HCT116 (cell line): ENCODE data around the gene FAM3B. TPM values are rescaled to one million over a fixed set of nuclear protein-coding genes. Genes with fewer than 3 reads are reported as not detected.

ENCODE experiments used
- ATAC-seq: fragments of 200-7000 bp; cut with Tn5 transposase; 2 replicates; pipeline ENCODE4 v1.9.1; 2020; ENCODE audit warnings: mild to moderate bottlenecking, moderate library complexity
- BruUV-seq: library from RNA; stranded (reverse); fragments of 400-500 nt; replicated peaks from 2 replicates; lab custom pipeline; 2021; lab: Mats Ljungman, UMichigan
- CTCF ChIA-PET: fragments of 300-600 bp; sonication (Branson Sonifier 250); formaldehyde crosslinking; loops from one replicate; lab custom pipeline; 2021; ENCODE audit warnings: antibody characterized with exemption; lab: Charles Lee
- POLR2A ChIA-PET: fragments of 300-600, 350-600 bp; sonication (Branson Sonifier 250); formaldehyde crosslinking; loops from one replicate; lab custom pipeline; 2021; ENCODE audit warnings: antibody characterized with exemption; lab: Charles Lee
- RAD21 ChIA-PET, 2 experiments: fragments of 300-600 bp; sonication (Branson Sonifier 250); formaldehyde crosslinking; loops; one replicate each; lab custom pipeline; 2023; ENCODE audit warnings: low total read pairs in 2 of 2; ENCODE audit not compliant: uncharacterized antibody in 2 of 2, unreplicated experiment in 2 of 2, low non-redundant PET in 1 of 2; lab: Charles Lee
- DNase-seq: peaks from one replicate; pipeline ENCODE4 v3.0.0-alpha.2; 2010; ENCODE audit warnings: low read depth, low spot score
- H2AFZ ChIP-seq: fragments of 200-600 bp; shearing (Covaris generic), sonication (generic); 2 replicates; pipeline ENCODE4 v1.6.1; 2017; ENCODE audit warnings: low read depth, mixed run types, mixed read lengths, antibody characterized with exemption, low read length; ENCODE audit not compliant: poor library complexity, severe bottlenecking
- H3K27ac ChIP-seq: 2 replicates; pipeline ENCODE4 v1.5.1; 2012; ENCODE audit warnings: low read depth, low read length
- H3K27me3 ChIP-seq: fragments of 200-600 bp; sonication (generic); 2 replicates; pipeline ENCODE4 v1.6.1; 2016; ENCODE audit warnings: mixed run types, low read length, mixed read lengths; ENCODE audit not compliant: insufficient read depth
- H3K36me3 ChIP-seq, 2 experiments: fragments of 200-500 bp in 1 of 2; fragments of 200-600 bp in 1 of 2; sonication (Bioruptor generic) in 1 of 2; sonication (generic) in 1 of 2; 2 replicates each; pipeline versions ENCODE4 v1.5.1 to v1.6.1; 2014 to 2016; ENCODE audit warnings: low read length in 2 of 2, inconsistent platforms in 1 of 2, mixed read lengths in 1 of 2, mixed run types in 1 of 2; ENCODE audit not compliant: insufficient read depth in 2 of 2, control insufficient read depth in 1 of 2
- H3K4me1 ChIP-seq, 2 experiments: fragments of 200-600 bp in 1 of 2; sonication (generic) in 1 of 2; 2 replicates each; pipeline versions ENCODE4 v1.5.1 to v1.6.1; 2012 to 2017; ENCODE audit warnings: low read length in 2 of 2, inconsistent platforms in 1 of 2, mild to moderate bottlenecking in 1 of 2, mixed read lengths in 1 of 2, mixed run types in 1 of 2, moderate library complexity in 1 of 2; ENCODE audit not compliant: insufficient read depth in 2 of 2, control insufficient read depth in 1 of 2
- H3K4me2 ChIP-seq: fragments of 200-600 bp; sonication (generic); 2 replicates; pipeline ENCODE4 v1.6.1; 2017; ENCODE audit warnings: mixed run types, low read length, mixed read lengths
- H3K4me3 ChIP-seq, 2 experiments: fragments of 200-600 bp in 1 of 2; sonication (generic) in 1 of 2; replicated peaks in 1 of 2; 2 replicates each; pipeline ENCODE4 v1.5.1; 2011 to 2016; ENCODE audit warnings: low read length in 2 of 2, control low read depth in 1 of 2, low read depth in 1 of 2, mild to moderate bottlenecking in 1 of 2, mixed read lengths in 1 of 2, mixed run types in 1 of 2
- H3K79me2 ChIP-seq: fragments of 200-600 bp; sonication (generic); 2 replicates; pipeline ENCODE4 v1.6.1; 2017; ENCODE audit warnings: mild to moderate bottlenecking, mixed run types, low read length, moderate library complexity, mixed read lengths; ENCODE audit not compliant: insufficient read depth
- H3K9ac ChIP-seq: fragments of 200-600 bp; sonication (generic); 2 replicates; pipeline ENCODE4 v1.6.1; 2016; ENCODE audit warnings: low read length, mixed read lengths
- H3K9me2 ChIP-seq: fragments of 200-600 bp; sonication (generic), shearing (Covaris generic); 2 replicates; pipeline ENCODE4 v1.6.1; 2017; ENCODE audit warnings: mixed run types, mild to moderate bottlenecking, moderate library complexity; ENCODE audit not compliant: insufficient read depth
- H3K9me3 ChIP-seq, 2 experiments: fragments of 200-500 bp in 1 of 2; fragments of 200-600 bp in 1 of 2; sonication (Bioruptor generic) in 1 of 2; sonication (generic) in 1 of 2; 2 replicates each; pipeline ENCODE4 v1.6.1; 2014 to 2017; ENCODE audit warnings: low read length in 2 of 2, mixed read lengths in 2 of 2, inconsistent platforms in 1 of 2, low read depth in 1 of 2, mild to moderate bottlenecking in 1 of 2, mixed run types in 1 of 2, moderate library complexity in 1 of 2; ENCODE audit not compliant: control insufficient read depth in 1 of 2, insufficient read depth in 1 of 2
- H4K20me1 ChIP-seq: fragments of 200-600 bp; sonication (generic), shearing (Covaris generic); 2 replicates; pipeline ENCODE4 v1.6.1; 2017; ENCODE audit warnings: mixed run types, mild to moderate bottlenecking, moderate library complexity; ENCODE audit not compliant: insufficient read depth
- CBX3 ChIP-seq: IDR thresholded peaks from 2 replicates; pipeline ENCODE4 v1.6.1; 2012; ENCODE audit warnings: low read depth
- CEBPB ChIP-seq: IDR thresholded peaks from 2 replicates; pipeline ENCODE4 v1.6.1; 2012; ENCODE audit warnings: low read depth
- EGR1 ChIP-seq: IDR thresholded peaks from 2 replicates; pipeline ENCODE4 v1.6.1; 2012; ENCODE audit warnings: low read depth
- ELF1 ChIP-seq: IDR thresholded peaks from 2 replicates; pipeline ENCODE4 v1.6.1; 2012; ENCODE audit warnings: low read depth, borderline replicate concordance
- EZH2phosphoT487 ChIP-seq: fragments of 200-600 bp; IDR thresholded peaks from 2 replicates; pipeline ENCODE4 v1.6.1; 2018; ENCODE audit warnings: antibody characterized with exemption, borderline replicate concordance
- FOSL1 ChIP-seq: IDR thresholded peaks from 2 replicates; pipeline ENCODE4 v1.6.1; 2012; ENCODE audit warnings: low read depth
- JUND ChIP-seq: IDR thresholded peaks from 2 replicates; pipeline ENCODE4 v1.6.1; 2012
- MAX ChIP-seq: IDR thresholded peaks from 2 replicates; pipeline ENCODE4 v1.6.1; 2012
- POLR2A ChIP-seq: IDR thresholded peaks from 2 replicates; pipeline ENCODE4 v1.7.0; 2011; ENCODE audit warnings: borderline replicate concordance; ENCODE audit not compliant: insufficient read depth, insufficient read length; ENCODE audit errors: extremely low read depth
- POLR2AphosphoS5 ChIP-seq: IDR thresholded peaks from 2 replicates; pipeline ENCODE4 v1.6.1; 2011; ENCODE audit warnings: mild to moderate bottlenecking, low read depth, low read length, moderate library complexity
- RAD21 ChIP-seq: IDR thresholded peaks from 2 replicates; pipeline ENCODE4 v1.6.1; 2012; ENCODE audit warnings: low read depth, mild to moderate bottlenecking
- REST ChIP-seq: IDR thresholded peaks from 2 replicates; pipeline ENCODE4 v1.6.1; 2012; ENCODE audit warnings: low read depth
- SIN3A ChIP-seq: IDR thresholded peaks from 2 replicates; pipeline ENCODE4 v1.6.1; 2012; ENCODE audit warnings: low read depth
- SP1 ChIP-seq: IDR thresholded peaks from 2 replicates; pipeline ENCODE4 v1.6.1; 2012; ENCODE audit warnings: low read depth
- SRF ChIP-seq: IDR thresholded peaks from 2 replicates; pipeline ENCODE4 v1.6.1; 2012; ENCODE audit warnings: low read depth
- TCF7L2 ChIP-seq: IDR thresholded peaks from 2 replicates; pipeline ENCODE4 v1.7.0; 2011; ENCODE audit warnings: borderline replicate concordance, inconsistent platforms; ENCODE audit not compliant: insufficient read depth, insufficient read length; ENCODE audit errors: extremely low read depth
- YY1 ChIP-seq: IDR thresholded peaks from 2 replicates; pipeline ENCODE4 v1.6.1; 2011; ENCODE audit warnings: low read length, low read depth, moderate library complexity, mild to moderate bottlenecking; ENCODE audit not compliant: insufficient replicate concordance; ENCODE audit errors: extremely low read depth
- ZBTB33 ChIP-seq: IDR thresholded peaks from 2 replicates; pipeline ENCODE4 v1.6.1; 2011; ENCODE audit warnings: mild to moderate bottlenecking, low read length, moderate library complexity; ENCODE audit not compliant: insufficient replicate concordance; ENCODE audit errors: extremely low read depth
- ZFX ChIP-seq: fragments of 450-650 bp; IDR thresholded peaks from 2 replicates; pipeline ENCODE4 v1.6.1; 2017
- ZNF274 ChIP-seq: fragments of 200-500 bp; sonication (Bioruptor generic); IDR thresholded peaks from 2 replicates; pipeline ENCODE4 v1.6.1; 2014; ENCODE audit warnings: mild to moderate bottlenecking, low read depth, low read length, inconsistent platforms
- intact Hi-C: fragments of 100-400 bp; cut with micrococcal nuclease; formaldehyde crosslinking; loops from 2 replicates; pipeline ENCODE4 v1.10.0; 2022
- total RNA-seq: library from RNA; stranded (reverse); gene quantifications from one replicate; pipeline ENCODE4 v1.2.1, GENCODE V29; 2021; ENCODE audit not compliant: unreplicated experiment

Gene FAM3B
- total RNA-seq, 1 experiment from 2014 or later: not detected

GRCh38 chr21:41307219-41307618, 9.4 kb upstream of the FAM3B start:
- TF ChIP-seq TCF7L2 (no peak), SRF (no peak), ZNF274 (no peak), CBX3 (no peak), JUND (no peak), EGR1 (no peak), FOSL1 (no peak), ZBTB33 (no peak), MAX (no peak), SIN3A (no peak), ZFX (no peak), YY1 (no peak), EZH2phosphoT487 (no peak), REST (no peak), POLR2AphosphoS5 (no peak), RAD21 (no peak), ELF1 (no peak), SP1 (no peak), POLR2A (no peak), CEBPB (no peak)
- Histone ChIP-seq H3K9me2 (no peaks in the 10 kb centered on the region), H3K4me3 (no peak overlapping the region), H3K9ac (no peak overlapping the region), H3K27ac (no peak overlapping the region), H3K4me2 (no peak overlapping the region), H3K79me2 (no peaks in the 10 kb centered on the region), H2AFZ (no peak overlapping the region), H4K20me1 (no peaks in the 10 kb centered on the region), H3K4me1 (no peaks in the 10 kb centered on the region), H3K36me3 (no peaks in the 10 kb centered on the region), H3K9me3 (no peaks in the 10 kb centered on the region), H3K27me3 (peaks cover 27% of the 10 kb centered on the region)
- ChIA-PET CTCF (no interaction called here), POLR2A (no interaction called here), RAD21 (no interaction called here)
- ATAC-seq (no peak), DNase-seq (no peak)
- no TSS peak for BruUV-seq
- intact Hi-C loops: no loop called here
